Bladder microvascular endothelial cell (primary cell): Measurements from ENCODE around the gene ZKSCAN5. TPM values are rescaled to one million over a fixed set of nuclear protein-coding genes. Genes with fewer than 3 reads are reported as not detected.

Experiments used
- total RNA-seq: library from RNA; depleted of rRNA; stranded (reverse); fragments of >200 nt; gene quantifications from 2 replicates; pipeline ENCODE4 v1.2.3, GENCODE V29; 2014

Gene ZKSCAN5
- 8.1 and 12.1 TPM in 2 replicates for total RNA-seq

DNA sequence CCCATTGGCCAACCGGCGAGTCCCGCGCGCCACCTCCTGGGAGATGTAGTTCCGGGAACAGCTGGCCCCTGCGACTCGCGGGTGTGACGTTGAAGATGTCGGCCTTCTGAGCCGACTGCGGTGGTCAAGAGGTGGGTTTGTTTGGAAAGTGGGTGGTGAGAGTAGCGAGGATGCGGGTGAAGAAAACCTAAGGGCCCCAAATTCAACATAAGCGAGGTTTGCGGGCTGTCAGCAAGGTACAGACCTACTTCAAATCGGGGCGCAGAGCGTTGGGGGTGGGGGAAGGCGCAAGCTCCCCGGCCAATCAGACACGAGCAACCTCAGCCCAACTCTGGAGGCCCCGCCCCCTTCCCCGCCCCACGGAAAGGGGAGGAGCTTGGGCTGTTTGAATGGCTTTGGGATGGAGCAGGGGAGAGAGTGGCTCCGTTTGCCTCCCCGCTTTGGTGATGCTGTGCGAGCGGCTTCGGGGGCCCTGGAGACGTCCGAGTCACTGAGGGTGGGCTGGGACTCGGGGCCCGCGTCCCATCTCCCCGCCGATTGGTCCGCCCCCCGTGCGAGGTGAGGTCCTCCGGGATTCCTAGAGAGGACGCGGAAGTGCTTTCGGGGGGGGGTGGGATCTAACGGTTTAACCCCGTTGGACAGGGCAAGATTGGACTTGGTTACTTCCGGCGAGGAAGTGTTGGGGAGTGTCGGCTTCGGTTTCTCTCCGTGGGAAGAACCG lies at the start of gene ZKSCAN5:
TSS of gene ZKSCAN5 (plus strand) at position 60 of the 721 bp plus-strand sequence. CDS start 1,383 bp downstream, outside the sequence.

GRCh38 chr7:99472561-99473314 lies 31.7 kb upstream of the ZKSCAN5 start, which contains the start of gene ZNF789:
ZNF789 (plus strand) TSS chr7:99472890; CDS start chr7:99476457, 3,567 bp downstream.

DNA sequence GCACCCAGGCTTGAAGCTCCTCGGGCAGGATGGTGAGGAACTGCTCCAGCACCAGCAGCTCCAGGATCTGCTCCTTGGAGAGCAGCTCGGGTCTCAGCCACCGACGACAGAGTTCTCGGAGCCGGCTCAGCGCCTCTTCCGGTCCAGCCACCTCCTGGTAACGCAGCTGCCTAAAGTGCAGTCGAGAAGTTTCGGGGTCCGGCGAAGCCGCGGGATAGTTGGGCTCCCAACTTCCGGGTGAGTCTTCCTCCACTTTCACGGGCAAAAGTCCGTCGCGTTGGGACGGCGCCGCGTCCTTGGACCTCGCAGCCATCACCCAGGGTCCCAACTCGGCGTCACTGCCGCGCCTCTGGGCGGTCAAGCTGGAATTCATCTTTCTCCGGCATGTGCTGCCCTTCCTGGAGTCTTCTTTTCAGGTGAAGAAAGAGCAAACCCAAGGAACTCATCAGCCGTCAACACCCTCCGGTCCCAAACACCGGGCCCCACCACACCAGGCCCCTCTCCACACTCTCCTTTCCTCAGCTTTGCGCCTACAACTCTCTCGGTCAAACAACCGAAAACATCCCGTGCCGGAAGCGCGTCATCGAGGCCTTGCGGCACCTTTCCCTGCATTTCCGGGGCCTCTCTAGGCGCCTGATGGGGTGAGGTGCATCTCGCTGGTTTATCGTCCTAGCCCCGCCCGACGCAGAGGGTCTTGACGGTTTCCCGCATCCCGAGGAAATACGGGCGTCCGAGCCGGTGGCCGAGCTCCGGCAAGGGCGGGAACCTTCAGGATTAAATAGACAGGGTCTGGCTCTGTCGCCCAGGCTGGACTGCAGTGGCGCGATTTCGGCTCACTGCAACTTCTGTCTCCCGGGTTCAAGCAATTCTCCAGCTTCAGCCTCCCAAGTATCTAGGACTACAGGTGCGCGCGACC lies 4.5 kb upstream of the ZKSCAN5 start, which contains the start of gene ZNF394:
TSS of gene ZNF394 (minus strand) at position 561 of the 916 bp plus-strand sequence. CDS start at position 373, 188 bp downstream.

GRCh38 chr7:99551767-99552463 lies 47.5 kb downstream of the ZKSCAN5 start, which contains the start of gene FAM200A:
FAM200A (minus strand) TSS chr7:99552114; CDS start chr7:99548407, 3,707 bp downstream.

DNA sequence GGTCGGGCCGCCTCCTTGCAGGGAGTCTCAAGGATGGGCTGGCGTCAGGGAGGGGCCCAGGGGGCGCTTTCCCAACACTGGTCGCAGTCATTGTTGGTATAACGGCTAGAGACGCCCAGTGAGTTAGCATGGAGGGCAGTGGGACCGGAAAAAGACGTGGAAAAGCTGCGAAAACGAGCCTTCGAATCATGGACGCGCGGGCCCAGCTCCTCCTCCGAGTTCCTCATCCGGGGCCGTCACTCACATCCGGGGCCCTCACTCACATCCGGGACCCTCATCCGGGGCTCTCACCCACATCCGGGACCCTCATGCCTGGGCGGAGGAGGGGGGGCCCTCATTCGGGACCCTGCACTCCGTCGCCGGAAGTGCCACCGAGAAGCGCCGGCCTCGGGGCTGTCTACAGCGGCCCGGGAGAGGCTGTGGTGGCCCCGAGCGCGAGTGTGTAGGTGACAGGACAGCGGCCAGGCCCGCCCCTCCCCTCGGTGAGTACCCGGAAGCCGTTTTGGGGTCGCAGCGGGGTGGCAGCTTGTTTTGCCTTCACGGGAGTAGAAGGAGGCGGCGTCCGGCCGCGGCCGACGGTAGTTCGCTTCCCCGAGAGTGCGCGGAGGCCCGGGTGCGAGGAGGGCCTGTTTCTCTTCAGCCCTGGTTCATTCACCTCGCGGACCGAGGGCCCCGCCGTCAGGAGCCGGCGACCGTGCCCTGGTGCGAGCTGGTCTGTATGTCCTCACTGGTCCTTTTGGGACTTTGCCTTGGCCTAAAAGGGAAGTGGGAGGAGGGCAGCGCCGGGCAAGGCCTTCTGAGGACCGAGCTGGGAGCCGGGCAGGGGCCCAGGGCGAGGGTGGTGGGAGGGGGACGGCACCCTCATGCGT lies 54.1 kb downstream of the ZKSCAN5 start, which contains the start of gene ZNF655:
TSS of gene ZNF655 (plus strand) at position 337 of the 869 bp plus-strand sequence. CDS start 1,918 bp downstream, outside the sequence.

Other genes with a start within 250 kb of the ZKSCAN5 start
- 0.13 and 0.16 TPM in 2 replicates for gene MYH16, start 231.8 kb upstream of the ZKSCAN5 start, total RNA-seq
- gene ARPC1A, start 178.8 kb upstream of the ZKSCAN5 start, total RNA-seq: 154 and 191 TPM in 2 replicates
- gene ARPC1B, start 129.9 kb upstream of the ZKSCAN5 start, total RNA-seq: 488 and 710 TPM in 2 replicates
- gene PDAP1, start 96.1 kb upstream of the ZKSCAN5 start, total RNA-seq: 23.6 and 39.7 TPM in 2 replicates
- 76.2 and 103 TPM in 2 replicates for gene BUD31, start 95.7 kb upstream of the ZKSCAN5 start, total RNA-seq
- gene PTCD1, start 65.9 kb upstream of the ZKSCAN5 start, total RNA-seq: 3.6 and 5.8 TPM in 2 replicates
- gene CPSF4, start 65.7 kb upstream of the ZKSCAN5 start, total RNA-seq: 21.9 and 24.7 TPM in 2 replicates
- gene ATP5MF, start 38.5 kb upstream of the ZKSCAN5 start, total RNA-seq: 186 and 383 TPM in 2 replicates
- gene ZNF789, start 31.8 kb upstream of the ZKSCAN5 start, total RNA-seq: 4.2 and 6.9 TPM in 2 replicates
- gene ZNF394, start 4.4 kb upstream of the ZKSCAN5 start, total RNA-seq: 24.3 and 25.0 TPM in 2 replicates
- 2.9 and 4.8 TPM in 2 replicates for gene FAM200A, start 47.5 kb downstream of the ZKSCAN5 start, total RNA-seq
- 8.9 and 9.5 TPM in 2 replicates for gene ZNF655, start 54.0 kb downstream of the ZKSCAN5 start, total RNA-seq
- not detected in 2 replicates for gene TMEM225B, start 93.6 kb downstream of the ZKSCAN5 start, total RNA-seq
- gene ZSCAN25, start 112.3 kb downstream of the ZKSCAN5 start, total RNA-seq: 9.6 and 20.0 TPM in 2 replicates
- not detected in 2 replicates for gene CYP3A5, start 175.3 kb downstream of the ZKSCAN5 start, total RNA-seq
- not detected in 2 replicates for gene CYP3A7, start 230.5 kb downstream of the ZKSCAN5 start, total RNA-seq